Panc1 (cell line): ENCODE measurements around the gene PLPPR2.

Experiments used
- POLR2AphosphoS5 ChIP-seq: IDR thresholded peaks from 2 replicates; pipeline ENCODE4 v1.6.1; 2012; ENCODE audit warnings: mild to moderate bottlenecking, low read depth, low read length, moderate library complexity
- REST ChIP-seq, 2 experiments: IDR thresholded peaks; 2 replicates each; pipeline ENCODE4 v1.6.1; 2011 to 2012; ENCODE audit warnings: low read depth in 2 of 2, control low read depth in 1 of 2, low read length in 1 of 2, mild to moderate bottlenecking in 1 of 2, moderate library complexity in 1 of 2; ENCODE audit not compliant: insufficient read depth in 1 of 2
- TF ChIP-seq, protein P1 (sequence below): fragments of 450-650 bp; IDR thresholded peaks from 2 replicates; pipeline ENCODE4 v1.5.1; 2017; ENCODE audit warnings: mild to moderate bottlenecking

DNA sequence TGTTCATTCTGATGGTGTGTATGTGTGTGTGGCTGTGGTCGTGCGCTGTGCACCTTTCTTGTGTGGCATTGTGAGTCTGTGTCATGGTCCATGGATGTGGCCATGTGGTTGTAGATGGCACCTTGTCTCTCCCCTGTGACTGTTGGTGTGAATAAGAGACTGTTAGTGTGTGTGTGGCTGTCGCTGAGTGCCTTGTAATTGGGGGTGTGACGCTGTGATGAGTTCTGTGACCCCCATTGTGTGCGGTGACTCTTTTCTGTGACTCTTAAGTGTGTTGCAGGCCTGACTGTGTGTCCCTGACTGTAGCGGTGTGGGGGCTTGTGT, 804 bp downstream of the PLPPR2 start:
- TF ChIP-seq, protein P1, sequence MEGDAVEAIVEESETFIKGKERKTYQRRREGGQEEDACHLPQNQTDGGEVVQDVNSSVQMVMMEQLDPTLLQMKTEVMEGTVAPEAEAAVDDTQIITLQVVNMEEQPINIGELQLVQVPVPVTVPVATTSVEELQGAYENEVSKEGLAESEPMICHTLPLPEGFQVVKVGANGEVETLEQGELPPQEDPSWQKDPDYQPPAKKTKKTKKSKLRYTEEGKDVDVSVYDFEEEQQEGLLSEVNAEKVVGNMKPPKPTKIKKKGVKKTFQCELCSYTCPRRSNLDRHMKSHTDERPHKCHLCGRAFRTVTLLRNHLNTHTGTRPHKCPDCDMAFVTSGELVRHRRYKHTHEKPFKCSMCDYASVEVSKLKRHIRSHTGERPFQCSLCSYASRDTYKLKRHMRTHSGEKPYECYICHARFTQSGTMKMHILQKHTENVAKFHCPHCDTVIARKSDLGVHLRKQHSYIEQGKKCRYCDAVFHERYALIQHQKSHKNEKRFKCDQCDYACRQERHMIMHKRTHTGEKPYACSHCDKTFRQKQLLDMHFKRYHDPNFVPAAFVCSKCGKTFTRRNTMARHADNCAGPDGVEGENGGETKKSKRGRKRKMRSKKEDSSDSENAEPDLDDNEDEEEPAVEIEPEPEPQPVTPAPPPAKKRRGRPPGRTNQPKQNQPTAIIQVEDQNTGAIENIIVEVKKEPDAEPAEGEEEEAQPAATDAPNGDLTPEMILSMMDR, result no peak
- TF ChIP-seq POLR2AphosphoS5 (no peak), REST (IDR thresholded peaks at IDR 0.05; ENCODE audit: insufficient read depth in 1 of 2, low read depth in 2 of 2, low read length in 1 of 2) (no peak)
